GM20000 (cell line): Measurements from ENCODE around the gene RUNDC1.

Experiments used
- DNase-seq: peaks from one replicate; pipeline ENCODE4 v3.0.0; 2012; ENCODE audit warnings: low spot score
- TF ChIP-seq, protein P1 (sequence below): IDR thresholded peaks from 2 replicates; pipeline ENCODE4 v1.5.1; 2012; ENCODE audit warnings: mild to moderate bottlenecking, control low read depth; ENCODE audit errors: extremely low read depth, missing control alignments

The RUNDC1 gene

DNA sequence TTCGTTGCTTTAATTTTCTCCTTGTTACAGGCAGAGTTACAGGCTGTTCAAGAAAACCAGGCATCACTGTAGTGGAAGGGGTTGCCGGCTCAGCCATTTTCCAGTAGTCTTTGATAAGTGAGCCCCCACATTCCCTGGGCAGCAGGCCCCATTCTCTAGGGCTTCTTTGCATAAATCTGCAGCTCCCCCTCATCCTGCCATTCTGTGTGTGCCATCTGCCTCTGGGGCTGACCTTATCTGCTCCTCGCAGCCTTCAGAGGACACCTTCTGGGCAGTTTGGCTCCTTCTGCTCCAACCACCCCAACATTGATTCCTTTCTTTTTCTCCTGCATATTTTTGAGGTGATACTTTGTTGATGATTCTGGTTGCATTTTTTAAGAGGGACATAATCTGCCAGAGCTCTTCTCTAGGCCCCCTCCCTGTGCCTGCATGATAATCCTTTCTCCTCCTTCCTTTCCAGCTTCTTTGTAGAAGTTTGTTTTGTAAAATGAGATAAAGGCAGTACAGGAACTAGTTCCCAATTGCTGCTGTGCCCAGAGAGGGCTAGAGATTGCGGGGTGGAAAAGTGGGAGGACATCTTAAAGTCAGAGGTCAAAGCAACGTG, 61.8 kb downstream of the RUNDC1 start:
- TF ChIP-seq, protein P1, sequence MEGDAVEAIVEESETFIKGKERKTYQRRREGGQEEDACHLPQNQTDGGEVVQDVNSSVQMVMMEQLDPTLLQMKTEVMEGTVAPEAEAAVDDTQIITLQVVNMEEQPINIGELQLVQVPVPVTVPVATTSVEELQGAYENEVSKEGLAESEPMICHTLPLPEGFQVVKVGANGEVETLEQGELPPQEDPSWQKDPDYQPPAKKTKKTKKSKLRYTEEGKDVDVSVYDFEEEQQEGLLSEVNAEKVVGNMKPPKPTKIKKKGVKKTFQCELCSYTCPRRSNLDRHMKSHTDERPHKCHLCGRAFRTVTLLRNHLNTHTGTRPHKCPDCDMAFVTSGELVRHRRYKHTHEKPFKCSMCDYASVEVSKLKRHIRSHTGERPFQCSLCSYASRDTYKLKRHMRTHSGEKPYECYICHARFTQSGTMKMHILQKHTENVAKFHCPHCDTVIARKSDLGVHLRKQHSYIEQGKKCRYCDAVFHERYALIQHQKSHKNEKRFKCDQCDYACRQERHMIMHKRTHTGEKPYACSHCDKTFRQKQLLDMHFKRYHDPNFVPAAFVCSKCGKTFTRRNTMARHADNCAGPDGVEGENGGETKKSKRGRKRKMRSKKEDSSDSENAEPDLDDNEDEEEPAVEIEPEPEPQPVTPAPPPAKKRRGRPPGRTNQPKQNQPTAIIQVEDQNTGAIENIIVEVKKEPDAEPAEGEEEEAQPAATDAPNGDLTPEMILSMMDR, result no peak
- no peak for DNase-seq
